Mucosa of rectum (tissue), 2 donors: Measurements from ENCODE around the gene SLC7A5.
A peak's percentile ranks its signal among the peaks of the same experiment; 100 is the strongest.
"Not testable (repeated sequence)": the region's sequence is repeated elsewhere in the genome, so short reads cannot be mapped to it uniquely, and the experiment has no call there.

Source experiments
- H3K27ac ChIP-seq, 2 donors: one replicate each; pipeline ENCODE4 v1.7.0; 2013; ENCODE audit warnings: inconsistent platforms in 2 of 2, low read depth in 2 of 2, low read length in 2 of 2
- H3K27me3 ChIP-seq, 2 donors: one replicate each; pipeline ENCODE4 v1.7.0; 2013; ENCODE audit warnings: low read length in 2 of 2; ENCODE audit not compliant: control insufficient read depth in 2 of 2, insufficient read depth in 2 of 2
- H3K36me3 ChIP-seq, 2 donors: one replicate each; pipeline ENCODE4 v1.7.0; 2013; ENCODE audit warnings: low read length in 2 of 2; ENCODE audit not compliant: control insufficient read depth in 2 of 2, insufficient read depth in 2 of 2
- H3K4me1 ChIP-seq, 2 donors: one replicate each; pipeline ENCODE4 v1.7.0; 2013; ENCODE audit warnings: low read length in 2 of 2, mild to moderate bottlenecking in 1 of 2; ENCODE audit not compliant: control insufficient read depth in 2 of 2, insufficient read depth in 2 of 2
- H3K4me3 ChIP-seq, 2 donors: one replicate each; pipeline ENCODE4 v1.7.0; 2013; ENCODE audit warnings: low read length in 2 of 2
- H3K9ac ChIP-seq, 2 donors: one replicate each; pipeline ENCODE4 v1.7.0; 2013; ENCODE audit warnings: low read length in 2 of 2, low read depth in 1 of 2, mild to moderate bottlenecking in 1 of 2
- H3K9me3 ChIP-seq, 2 donors: one replicate each; pipeline ENCODE4 v1.7.0; 2013; ENCODE audit warnings: low read length in 2 of 2; ENCODE audit not compliant: control insufficient read depth in 2 of 2
- donor health status: healthy.
- donor health status: Normal muscosa, but diverticular disease.

Gene SLC7A5

DNA sequence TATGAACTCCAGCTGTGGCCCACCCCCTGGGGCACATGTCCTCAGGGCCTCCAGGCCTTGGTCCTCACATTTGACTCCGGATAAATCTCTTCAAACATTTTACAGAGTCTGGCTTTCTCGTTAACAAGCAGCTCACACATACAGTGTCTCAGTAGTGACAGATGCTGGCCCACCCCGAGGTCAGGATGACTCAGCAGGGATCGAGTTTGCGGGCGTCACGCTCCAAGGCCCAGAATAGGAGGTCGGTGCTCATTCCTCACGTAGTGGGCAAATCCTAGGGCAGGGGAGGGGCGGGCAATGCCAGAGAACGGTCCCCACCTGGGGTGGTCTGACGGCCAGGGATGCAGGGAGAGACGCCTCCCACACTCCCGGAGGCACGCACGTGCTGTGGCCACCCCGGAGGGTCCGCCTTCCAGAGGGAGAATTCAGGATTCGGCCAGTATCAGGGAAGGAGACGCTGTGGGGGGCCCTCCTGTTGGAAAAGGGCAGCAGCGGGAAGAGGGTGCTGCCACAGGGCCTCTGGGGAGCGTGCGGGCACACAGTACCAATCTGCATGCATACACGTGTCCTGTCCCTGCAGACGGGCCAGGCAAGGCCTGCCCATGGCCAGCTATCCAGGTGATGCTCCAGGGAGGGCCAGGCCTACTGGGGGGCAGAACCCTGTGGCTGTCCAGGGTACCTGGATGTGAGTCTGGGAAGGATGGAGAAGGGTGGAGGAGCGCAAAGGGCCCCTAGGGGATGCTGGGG, 8.6 kb downstream of the SLC7A5 start:
- Histone ChIP-seq H3K4me1 (peaks cover 2 to 7% of the 10 kb centered on the region in 2 donors), H3K27ac (no peak overlapping the region), H3K9ac (no peak overlapping the region), H3K27me3 (no peaks in the 10 kb centered on the region), H3K36me3 (no peaks in the 10 kb centered on the region), H3K4me3 (no peak overlapping the region), H3K9me3 (no peaks in the 10 kb centered on the region)

- Histone ChIP-seq H3K27ac (peak overlapping the region in 1 of 2 donors; percentile 48), H3K4me1 (peaks cover 11 to 16% of the 10 kb centered on the region in 2 donors)
- H3K36me3 ChIP-seq, H3K9ac ChIP-seq, H3K9me3 ChIP-seq, H3K4me3 ChIP-seq, H3K27me3 ChIP-seq: not testable (repeated sequence)
These were observed 10.9 kb downstream of the SLC7A5 start for GRCh38 chr16:87858151-87858993.

DNA sequence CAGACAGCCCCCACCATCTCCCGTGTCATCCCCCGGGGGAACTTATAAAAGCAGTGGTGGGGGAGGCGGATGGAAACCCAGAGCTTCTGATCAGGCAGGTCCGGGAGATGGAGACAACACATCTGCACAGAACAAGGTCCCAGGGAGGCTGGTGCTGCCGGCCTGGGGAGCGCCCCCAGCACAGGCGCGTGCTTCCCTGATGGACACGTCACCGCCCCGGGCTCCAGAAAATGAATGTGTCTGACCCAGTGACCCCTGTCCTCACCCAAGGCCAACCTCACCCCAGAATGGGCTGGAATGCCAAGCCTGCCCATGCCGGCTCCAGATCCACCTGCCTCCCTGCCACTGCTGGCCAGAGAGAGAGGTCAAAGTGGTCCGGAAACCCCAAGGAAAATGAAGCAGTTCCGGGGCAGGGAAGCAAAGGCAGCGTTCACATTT, 12.5 kb downstream of the SLC7A5 start:
- no peaks in the 10 kb centered on the region for H3K27me3 ChIP-seq
- peak overlapping the region in 1 of 2 donors; percentile 17 for H3K9ac ChIP-seq
- H3K9me3 ChIP-seq: no peaks in the 10 kb centered on the region
- H3K36me3 ChIP-seq: no peaks in the 10 kb centered on the region
- peaks cover 16 to 21% of the 10 kb centered on the region in 2 donors for H3K4me1 ChIP-seq
- peak overlapping the region; percentile 37 to 83 for H3K27ac ChIP-seq
- H3K4me3 ChIP-seq: peak overlapping the region in 1 of 2 donors; percentile 30

GRCh38 chr16:87855852-87856715, 13.2 kb downstream of the SLC7A5 start:
- Histone ChIP-seq H3K27me3 (no peaks in the 10 kb centered on the region), H3K9me3 (no peaks in the 10 kb centered on the region), H3K36me3 (peaks cover 0 to 1% of the 10 kb centered on the region in 2 donors), H3K4me3 (peak overlapping the region in 1 of 2 donors; percentile 30), H3K9ac (peak overlapping the region; percentile 41 to 53), H3K4me1 (peaks cover 16 to 21% of the 10 kb centered on the region in 2 donors), H3K27ac (peak overlapping the region; percentile 71 to 83)

- Histone ChIP-seq H3K4me3 (no peak overlapping the region), H3K9ac (no peak overlapping the region), H3K27me3 (no peaks in the 10 kb centered on the region), H3K36me3 (peaks cover 0 to 6% of the 10 kb centered on the region in 2 donors), H3K27ac (peak overlapping the region; percentile 71 to 83), H3K9me3 (no peaks in the 10 kb centered on the region), H3K4me1 (peaks cover 21 to 22% of the 10 kb centered on the region in 2 donors)
These were observed 14.2 kb downstream of the SLC7A5 start for GRCh38 chr16:87854907-87855683.

- Histone ChIP-seq H3K9ac (no peak overlapping the region), H3K27ac (peak overlapping the region in 1 of 2 donors; percentile 83), H3K4me3 (no peak overlapping the region), H3K4me1 (peaks cover 22 to 23% of the 10 kb centered on the region in 2 donors), H3K27me3 (no peaks in the 10 kb centered on the region), H3K36me3 (peaks cover 0 to 6% of the 10 kb centered on the region in 2 donors), H3K9me3 (no peaks in the 10 kb centered on the region)
These were observed 15.0 kb downstream of the SLC7A5 start for GRCh38 chr16:87854053-87854906.

DNA sequence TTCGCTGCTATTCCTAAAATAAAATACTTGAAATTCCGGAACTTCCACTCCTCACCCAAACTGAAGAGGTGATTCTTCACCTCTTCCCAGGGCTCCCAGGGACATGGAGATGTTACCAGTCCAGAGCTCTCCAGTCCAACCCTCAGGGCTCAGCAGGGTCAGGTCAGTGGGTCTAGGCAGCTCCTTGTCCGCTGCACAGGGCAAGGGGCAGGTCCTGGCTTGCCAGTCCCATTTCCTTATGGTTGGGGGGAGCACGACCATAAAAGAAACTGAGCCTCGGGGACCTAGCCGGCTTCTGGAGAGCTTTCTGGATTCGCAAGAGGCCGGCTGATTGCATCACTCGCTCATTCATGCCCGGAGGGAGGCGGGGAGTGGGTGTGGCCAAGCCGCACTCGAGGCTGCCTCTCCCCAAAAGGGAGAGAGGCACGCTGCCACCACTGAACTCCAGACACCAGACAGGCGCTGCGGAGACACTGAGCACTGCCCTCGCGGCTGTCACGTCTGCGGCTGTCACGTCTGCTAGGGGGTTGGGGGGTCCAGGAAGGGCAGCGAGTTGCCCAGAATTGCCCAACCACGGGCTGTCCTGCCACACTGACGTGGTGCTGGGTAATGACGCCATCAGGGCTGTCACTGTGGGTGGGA, 15.8 kb downstream of the SLC7A5 start:
- Histone ChIP-seq H3K36me3 (peaks cover 0 to 6% of the 10 kb centered on the region in 2 donors), H3K9me3 (no peaks in the 10 kb centered on the region), H3K27ac (peak overlapping the region; percentile 47 to 49), H3K4me1 (peaks cover 22 to 23% of the 10 kb centered on the region in 2 donors), H3K4me3 (peak overlapping the region; percentile 49 to 50), H3K27me3 (no peaks in the 10 kb centered on the region), H3K9ac (peak overlapping the region in 1 of 2 donors; percentile 37)

DNA sequence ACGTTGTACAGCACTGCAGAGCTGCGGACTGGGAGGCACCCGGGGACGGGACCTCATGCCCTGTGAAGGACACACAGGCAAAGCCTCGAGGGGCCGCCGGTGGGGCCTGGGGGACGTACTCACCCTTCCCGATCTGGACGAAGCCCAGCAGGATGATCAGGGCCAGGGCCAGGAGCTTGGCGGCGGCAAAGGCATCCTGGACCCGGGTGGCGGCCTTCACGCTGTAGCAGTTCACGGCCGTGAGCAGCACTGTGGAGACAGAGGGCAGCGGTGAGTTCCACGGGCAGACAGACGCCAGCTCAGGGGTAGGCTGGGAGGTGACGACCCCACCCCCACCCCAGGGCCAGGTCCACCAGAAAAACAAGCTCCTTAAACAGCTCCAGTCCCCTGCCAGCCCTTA, 17.7 kb downstream of the SLC7A5 start:
- H3K9ac ChIP-seq: no peak overlapping the region

More for the DNA sequence above, 17.7 kb downstream of the SLC7A5 start:
- Histone ChIP-seq H3K27ac (no peak overlapping the region), H3K4me3 (no peak overlapping the region), H3K36me3 (peaks cover 0 to 6% of the 10 kb centered on the region in 2 donors), H3K9me3 (no peaks in the 10 kb centered on the region), H3K4me1 (peaks cover 22 to 26% of the 10 kb centered on the region in 2 donors), H3K27me3 (no peaks in the 10 kb centered on the region)
